Astrocyte (in vitro differentiated cells and primary cell): ENCODE data around the gene FOSL2. TPM values are rescaled to one million over a fixed set of nuclear protein-coding genes. Genes with fewer than 3 reads are reported as not detected.
A peak's percentile ranks its signal among the peaks of the same experiment; 100 is the strongest.

Source experiments
- DNase-seq: peaks from one replicate; pipeline ENCODE4 v3.0.0-alpha.2; 2010; ENCODE audit warnings: low read depth
- FAIRE-seq: peaks from 2 replicates; lab custom pipeline; 2011; peaks lifted over from hg19 to GRCh38; lab: Jason Lieb, UNC
- H2AFZ ChIP-seq: 2 replicates; pipeline ENCODE4 v1.6.0; 2012; ENCODE audit warnings: low read depth, low read length, inconsistent platforms
- H3K27ac ChIP-seq: 2 replicates; pipeline ENCODE4 v1.5.1; 2011; ENCODE audit warnings: low read depth, low read length, inconsistent platforms
- H3K27me3 ChIP-seq: 2 replicates; pipeline ENCODE4 v1.6.0; 2011; ENCODE audit warnings: low read length, inconsistent platforms; ENCODE audit not compliant: insufficient read depth
- H3K36me3 ChIP-seq: 2 replicates; pipeline ENCODE4 v1.5.1; 2011; ENCODE audit warnings: low read length, inconsistent platforms; ENCODE audit not compliant: insufficient read depth
- H3K4me1 ChIP-seq: 2 replicates; pipeline ENCODE4 v1.5.1; 2011; ENCODE audit warnings: low read length, inconsistent platforms; ENCODE audit not compliant: insufficient read depth
- H3K4me2 ChIP-seq: 2 replicates; pipeline ENCODE4 v1.6.0; 2012; ENCODE audit warnings: low read length, inconsistent platforms
- H3K4me3 ChIP-seq: 2 replicates; pipeline ENCODE4 v1.5.1; 2011; ENCODE audit warnings: low read depth, mild to moderate bottlenecking, low read length, inconsistent platforms; ENCODE audit not compliant: insufficient read depth
- H3K79me2 ChIP-seq: 2 replicates; pipeline ENCODE4 v1.6.0; 2012; ENCODE audit warnings: mild to moderate bottlenecking, low read length, inconsistent platforms; ENCODE audit not compliant: insufficient read depth
- H3K9ac ChIP-seq: 2 replicates; pipeline ENCODE4 v1.6.0; 2012; ENCODE audit warnings: mild to moderate bottlenecking, low read length, inconsistent platforms
- H3K9me3 ChIP-seq: 2 replicates; pipeline ENCODE4 v1.5.1; 2012; ENCODE audit warnings: low read depth, mild to moderate bottlenecking, low read length, inconsistent platforms; ENCODE audit not compliant: insufficient read depth
- H4K20me1 ChIP-seq: 2 replicates; pipeline ENCODE4 v1.6.0; 2012; ENCODE audit warnings: low read length, inconsistent platforms; ENCODE audit not compliant: insufficient read depth
- H3K27ac Mint-ChIP-seq: one replicate; pipeline ENCODE4 v1.8.0; 2021; ENCODE audit warnings: mild to moderate bottlenecking, mixed read lengths; ENCODE audit not compliant: unreplicated experiment
- H3K27me3 Mint-ChIP-seq: one replicate; pipeline ENCODE4 v1.8.0; 2021; ENCODE audit warnings: low read depth, mixed read lengths; ENCODE audit not compliant: unreplicated experiment
- H3K36me3 Mint-ChIP-seq: one replicate; pipeline ENCODE4 v1.8.0; 2021; ENCODE audit warnings: low read depth, mixed read lengths; ENCODE audit not compliant: unreplicated experiment
- H3K4me1 Mint-ChIP-seq: one replicate; pipeline ENCODE4 v1.8.0; 2021; ENCODE audit warnings: low read depth, mixed read lengths; ENCODE audit not compliant: unreplicated experiment
- H3K4me3 Mint-ChIP-seq: one replicate; pipeline ENCODE4 v1.8.0; 2021; ENCODE audit warnings: mild to moderate bottlenecking, moderate library complexity, mixed read lengths; ENCODE audit not compliant: unreplicated experiment
- H3K9me3 Mint-ChIP-seq: one replicate; pipeline ENCODE4 v1.8.0; 2021; ENCODE audit warnings: mild to moderate bottlenecking, mixed read lengths; ENCODE audit not compliant: unreplicated experiment
- EZH2 ChIP-seq: IDR thresholded peaks from 2 replicates; pipeline ENCODE4 v1.6.1; 2012; ENCODE audit warnings: mild to moderate bottlenecking, low read length, inconsistent platforms; ENCODE audit not compliant: insufficient read depth
- total RNA-seq: library from RNA; stranded (reverse); gene quantifications from 2 replicates; pipeline ENCODE4 v1.2.1, GENCODE V29; 2021
- TF ChIP-seq, protein P1 (sequence below): IDR thresholded peaks from 2 replicates; pipeline ENCODE4 v1.5.1; 2011; ENCODE audit warnings: low read depth, mild to moderate bottlenecking, inconsistent platforms, low read length, moderate library complexity; ENCODE audit not compliant: insufficient read depth

Gene FOSL2
- total RNA-seq, 1 donor from 2014 or later: 158 TPM

GRCh38 chr2:28357948-28358667 is 34.5 kb upstream of the FOSL2 start:
- Mint-ChIP-seq H3K36me3 (peaks cover 3% of the 10 kb centered on the region), H3K4me1 (peaks cover 20% of the 10 kb centered on the region), H3K9me3 (no peaks in the 10 kb centered on the region), H3K4me3 (no peak overlapping the region), H3K27ac (peak overlapping the region; percentile 58), H3K27me3 (peaks cover 2% of the 10 kb centered on the region)
- TF ChIP-seq, protein P1, sequence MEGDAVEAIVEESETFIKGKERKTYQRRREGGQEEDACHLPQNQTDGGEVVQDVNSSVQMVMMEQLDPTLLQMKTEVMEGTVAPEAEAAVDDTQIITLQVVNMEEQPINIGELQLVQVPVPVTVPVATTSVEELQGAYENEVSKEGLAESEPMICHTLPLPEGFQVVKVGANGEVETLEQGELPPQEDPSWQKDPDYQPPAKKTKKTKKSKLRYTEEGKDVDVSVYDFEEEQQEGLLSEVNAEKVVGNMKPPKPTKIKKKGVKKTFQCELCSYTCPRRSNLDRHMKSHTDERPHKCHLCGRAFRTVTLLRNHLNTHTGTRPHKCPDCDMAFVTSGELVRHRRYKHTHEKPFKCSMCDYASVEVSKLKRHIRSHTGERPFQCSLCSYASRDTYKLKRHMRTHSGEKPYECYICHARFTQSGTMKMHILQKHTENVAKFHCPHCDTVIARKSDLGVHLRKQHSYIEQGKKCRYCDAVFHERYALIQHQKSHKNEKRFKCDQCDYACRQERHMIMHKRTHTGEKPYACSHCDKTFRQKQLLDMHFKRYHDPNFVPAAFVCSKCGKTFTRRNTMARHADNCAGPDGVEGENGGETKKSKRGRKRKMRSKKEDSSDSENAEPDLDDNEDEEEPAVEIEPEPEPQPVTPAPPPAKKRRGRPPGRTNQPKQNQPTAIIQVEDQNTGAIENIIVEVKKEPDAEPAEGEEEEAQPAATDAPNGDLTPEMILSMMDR: no peak
- TF ChIP-seq EZH2: no peak
- peaks cover 23% of the 10 kb centered on the region for H3K4me1 ChIP-seq
- DNase-seq: no peak
- H3K27ac ChIP-seq: no peak overlapping the region
- H3K9me3 ChIP-seq: no peaks in the 10 kb centered on the region
- no peak overlapping the region for H3K4me2 ChIP-seq
- H3K36me3 ChIP-seq: no peaks in the 10 kb centered on the region
- no peak overlapping the region for H3K9ac ChIP-seq
- H4K20me1 ChIP-seq: no peaks in the 10 kb centered on the region
- H3K27me3 ChIP-seq: no peaks in the 10 kb centered on the region
- no peak for FAIRE-seq
- no peak overlapping the region for H2AFZ ChIP-seq
- no peak overlapping the region for H3K4me3 ChIP-seq
- no peaks in the 10 kb centered on the region for H3K79me2 ChIP-seq

DNA sequence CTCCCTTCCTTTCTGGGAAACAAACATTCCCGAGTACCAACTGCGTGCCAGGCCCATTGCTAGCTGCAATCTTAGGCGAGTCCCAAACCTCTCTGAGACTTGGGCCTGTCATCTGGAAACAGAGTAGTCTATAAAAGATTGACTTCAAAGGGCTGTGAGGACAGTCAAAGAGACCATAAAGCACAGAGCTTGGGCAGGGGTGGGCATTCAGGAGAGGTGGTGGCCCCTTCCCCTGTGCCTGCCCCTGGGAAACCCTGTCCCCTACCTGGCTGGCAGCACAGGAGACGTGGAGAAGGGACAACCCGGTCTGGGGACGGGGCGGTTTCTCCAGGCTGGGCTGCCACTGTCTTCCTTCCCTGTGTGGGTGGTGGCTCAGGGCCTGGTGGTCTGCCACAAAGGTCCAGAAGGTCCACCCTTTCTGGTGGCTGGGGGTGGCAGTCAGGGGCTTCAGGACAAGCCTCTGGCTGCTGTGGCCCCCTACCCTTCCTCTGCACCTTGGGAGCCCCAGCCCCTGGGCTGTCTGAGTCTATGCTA is 33.9 kb upstream of the FOSL2 start:
- no peaks in the 10 kb centered on the region for H3K9me3 ChIP-seq
- H3K4me2 ChIP-seq: peak overlapping the region; percentile 35
- H3K4me3 ChIP-seq: no peak overlapping the region
- Mint-ChIP-seq H3K27me3 (peaks cover 2% of the 10 kb centered on the region), H3K27ac (no peak overlapping the region), H3K9me3 (no peaks in the 10 kb centered on the region), H3K4me3 (no peak overlapping the region), H3K4me1 (peaks cover 20% of the 10 kb centered on the region), H3K36me3 (peaks cover 3% of the 10 kb centered on the region)
- TF ChIP-seq EZH2: no peak
- TF ChIP-seq, protein P1: no peak
- no peak overlapping the region for H3K9ac ChIP-seq
- H2AFZ ChIP-seq: no peak overlapping the region
- no peaks in the 10 kb centered on the region for H3K36me3 ChIP-seq
- FAIRE-seq (no peak), DNase-seq (no peak)
- H4K20me1 ChIP-seq: no peaks in the 10 kb centered on the region
- no peaks in the 10 kb centered on the region for H3K79me2 ChIP-seq
- H3K4me1 ChIP-seq: peaks cover 23% of the 10 kb centered on the region
- no peaks in the 10 kb centered on the region for H3K27me3 ChIP-seq
- H3K27ac ChIP-seq: no peak overlapping the region
